ENCODE measurements around the gene DRD3. TPM values are rescaled to one million over a fixed set of nuclear protein-coding genes. Genes with fewer than 3 reads are reported as not detected.
A peak's percentile ranks its signal among the peaks of the same experiment; 100 is the strongest.

The DRD3 gene
- polyA plus RNA-seq, 1 donor from 2014 or later = not detected

- TF ChIP-seq RAD21 (conservative IDR thresholded peaks at IDR 0.05) (no peak), MXI1 (conservative IDR thresholded peaks at IDR 0.05; ENCODE audit: poor library complexity, severe bottlenecking) (no peak), EP300 (conservative IDR thresholded peaks at IDR 0.05; ENCODE audit: poor library complexity, severe bottlenecking) (no peak), SMC3 (conservative IDR thresholded peaks at IDR 0.05; ENCODE audit: poor library complexity) (no peak), POLR2AphosphoS5 (IDR thresholded peaks at IDR 0.05) (no peak)
- TF ChIP-seq, protein P1, sequence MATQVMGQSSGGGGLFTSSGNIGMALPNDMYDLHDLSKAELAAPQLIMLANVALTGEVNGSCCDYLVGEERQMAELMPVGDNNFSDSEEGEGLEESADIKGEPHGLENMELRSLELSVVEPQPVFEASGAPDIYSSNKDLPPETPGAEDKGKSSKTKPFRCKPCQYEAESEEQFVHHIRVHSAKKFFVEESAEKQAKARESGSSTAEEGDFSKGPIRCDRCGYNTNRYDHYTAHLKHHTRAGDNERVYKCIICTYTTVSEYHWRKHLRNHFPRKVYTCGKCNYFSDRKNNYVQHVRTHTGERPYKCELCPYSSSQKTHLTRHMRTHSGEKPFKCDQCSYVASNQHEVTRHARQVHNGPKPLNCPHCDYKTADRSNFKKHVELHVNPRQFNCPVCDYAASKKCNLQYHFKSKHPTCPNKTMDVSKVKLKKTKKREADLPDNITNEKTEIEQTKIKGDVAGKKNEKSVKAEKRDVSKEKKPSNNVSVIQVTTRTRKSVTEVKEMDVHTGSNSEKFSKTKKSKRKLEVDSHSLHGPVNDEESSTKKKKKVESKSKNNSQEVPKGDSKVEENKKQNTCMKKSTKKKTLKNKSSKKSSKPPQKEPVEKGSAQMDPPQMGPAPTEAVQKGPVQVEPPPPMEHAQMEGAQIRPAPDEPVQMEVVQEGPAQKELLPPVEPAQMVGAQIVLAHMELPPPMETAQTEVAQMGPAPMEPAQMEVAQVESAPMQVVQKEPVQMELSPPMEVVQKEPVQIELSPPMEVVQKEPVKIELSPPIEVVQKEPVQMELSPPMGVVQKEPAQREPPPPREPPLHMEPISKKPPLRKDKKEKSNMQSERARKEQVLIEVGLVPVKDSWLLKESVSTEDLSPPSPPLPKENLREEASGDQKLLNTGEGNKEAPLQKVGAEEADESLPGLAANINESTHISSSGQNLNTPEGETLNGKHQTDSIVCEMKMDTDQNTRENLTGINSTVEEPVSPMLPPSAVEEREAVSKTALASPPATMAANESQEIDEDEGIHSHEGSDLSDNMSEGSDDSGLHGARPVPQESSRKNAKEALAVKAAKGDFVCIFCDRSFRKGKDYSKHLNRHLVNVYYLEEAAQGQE (IDR thresholded peaks at IDR 0.05; ENCODE audit: borderline replicate concordance) = no peak
- TF ChIP-seq, protein P2, sequence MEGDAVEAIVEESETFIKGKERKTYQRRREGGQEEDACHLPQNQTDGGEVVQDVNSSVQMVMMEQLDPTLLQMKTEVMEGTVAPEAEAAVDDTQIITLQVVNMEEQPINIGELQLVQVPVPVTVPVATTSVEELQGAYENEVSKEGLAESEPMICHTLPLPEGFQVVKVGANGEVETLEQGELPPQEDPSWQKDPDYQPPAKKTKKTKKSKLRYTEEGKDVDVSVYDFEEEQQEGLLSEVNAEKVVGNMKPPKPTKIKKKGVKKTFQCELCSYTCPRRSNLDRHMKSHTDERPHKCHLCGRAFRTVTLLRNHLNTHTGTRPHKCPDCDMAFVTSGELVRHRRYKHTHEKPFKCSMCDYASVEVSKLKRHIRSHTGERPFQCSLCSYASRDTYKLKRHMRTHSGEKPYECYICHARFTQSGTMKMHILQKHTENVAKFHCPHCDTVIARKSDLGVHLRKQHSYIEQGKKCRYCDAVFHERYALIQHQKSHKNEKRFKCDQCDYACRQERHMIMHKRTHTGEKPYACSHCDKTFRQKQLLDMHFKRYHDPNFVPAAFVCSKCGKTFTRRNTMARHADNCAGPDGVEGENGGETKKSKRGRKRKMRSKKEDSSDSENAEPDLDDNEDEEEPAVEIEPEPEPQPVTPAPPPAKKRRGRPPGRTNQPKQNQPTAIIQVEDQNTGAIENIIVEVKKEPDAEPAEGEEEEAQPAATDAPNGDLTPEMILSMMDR (IDR thresholded peaks at IDR 0.05; ENCODE audit: poor library complexity, severe bottlenecking) = no peak
These were observed 35.9 kb upstream of the DRD3 start for GRCh38 chr3:114214542-114215341.

DNA sequence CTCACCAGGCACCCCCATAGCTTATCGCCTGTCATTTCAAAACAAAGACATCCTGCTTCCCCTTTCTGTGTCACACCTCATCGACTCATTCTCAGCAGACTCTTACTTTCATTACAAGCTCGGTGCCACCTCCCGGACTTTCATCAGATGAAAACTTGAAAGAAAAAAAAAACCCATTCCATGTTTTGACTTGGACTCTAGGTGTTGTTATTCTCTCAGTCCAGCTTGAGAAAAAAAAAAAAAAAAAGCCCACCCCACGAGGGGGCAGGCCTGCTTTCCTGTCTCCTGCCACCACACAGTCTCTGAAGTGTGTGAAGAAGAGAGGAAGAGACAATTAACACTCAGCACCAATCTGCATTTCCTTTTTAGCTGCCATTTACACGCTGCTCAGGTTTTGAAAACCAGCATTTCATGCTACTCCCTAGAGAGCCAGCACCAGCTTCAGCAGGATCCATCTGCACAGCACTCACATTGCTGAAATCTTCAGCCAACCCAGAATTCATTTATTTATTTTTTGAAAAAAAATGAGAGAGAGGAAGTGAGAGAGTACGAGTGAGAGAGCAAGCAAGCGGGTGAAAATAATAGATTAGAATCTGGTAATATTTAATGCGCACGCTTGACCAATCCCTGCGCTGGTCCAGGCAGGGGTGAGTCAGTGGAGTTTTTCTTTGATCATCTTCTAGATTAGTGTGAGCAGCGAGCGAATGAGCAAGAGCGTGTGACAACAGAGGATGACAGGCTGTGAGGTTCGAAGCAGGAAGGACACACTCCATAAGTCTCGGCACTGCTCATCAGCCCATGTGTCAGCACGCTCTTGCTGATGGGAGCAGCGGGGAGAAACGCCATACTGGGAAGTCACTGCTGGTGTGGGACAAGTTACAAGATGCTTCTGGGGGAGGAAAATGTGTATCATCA, 35.0 kb upstream of the DRD3 start:
- H2AFZ ChIP-seq (ENCODE audit: low read depth, low read length) = peak overlapping the region; percentile 38
- no peaks in the 10 kb centered on the region for H3F3A ChIP-seq (ENCODE audit: insufficient read depth, low read length, poor library complexity, severe bottlenecking)
- H3K36me3 ChIP-seq (ENCODE audit: insufficient read depth, low read length) = no peaks in the 10 kb centered on the region
- no peaks in the 10 kb centered on the region for H3K79me2 ChIP-seq (replicated peaks; ENCODE audit: insufficient read depth, low read length)
- peak overlapping the region; percentile 72 for H3K9ac ChIP-seq (ENCODE audit: low read length)
- no peaks in the 10 kb centered on the region for H3K9me2 ChIP-seq (ENCODE audit: insufficient read depth, low read length)
- H4K20me1 ChIP-seq (ENCODE audit: insufficient read depth) = no peaks in the 10 kb centered on the region
- peak overlapping the region; percentile 94 for H3K27ac ChIP-seq (ENCODE audit: low read length)
- TF ChIP-seq, protein P1 (IDR thresholded peaks at IDR 0.05; ENCODE audit: borderline replicate concordance) = peak; percentile 31
- TF ChIP-seq RAD21 (conservative IDR thresholded peaks at IDR 0.05) = peak; percentile 30
- peak; percentile 34 for TF ChIP-seq MXI1 (conservative IDR thresholded peaks at IDR 0.05; ENCODE audit: poor library complexity, severe bottlenecking)
- TF ChIP-seq, protein P2 (IDR thresholded peaks at IDR 0.05; ENCODE audit: poor library complexity, severe bottlenecking) = peak; percentile 46
- no peak for TF ChIP-seq EZH2 (IDR thresholded peaks at IDR 0.05; ENCODE audit: borderline replicate concordance, insufficient read depth, low read length, poor library complexity, severe bottlenecking)
- TF ChIP-seq TAF1 (IDR thresholded peaks at IDR 0.05; ENCODE audit: low read depth) = no peak
- TF ChIP-seq SMC3 (conservative IDR thresholded peaks at IDR 0.05; ENCODE audit: poor library complexity) = peak; percentile 25
- peak; percentile 64 for TF ChIP-seq EP300 (conservative IDR thresholded peaks at IDR 0.05; ENCODE audit: poor library complexity, severe bottlenecking)
- TF ChIP-seq POLR2AphosphoS5 (IDR thresholded peaks at IDR 0.05) = peak; percentile 34
- H3K9me3 ChIP-seq (ENCODE audit: low read length) = no peaks in the 10 kb centered on the region
- H3K27me3 ChIP-seq (ENCODE audit: insufficient read depth, low read depth, low read length) = no peaks in the 10 kb centered on the region
- H3K4me2 ChIP-seq (ENCODE audit: low read length) = peak overlapping the region; percentile 63
- peak overlapping the region; percentile 61 for H3K4me3 ChIP-seq (ENCODE audit: low read length)

More at GRCh38 chr3:114214542-114215341, 35.9 kb upstream of the DRD3 start:
- Histone ChIP-seq H3K4me3 (ENCODE audit: low read length) (peak overlapping the region; percentile 61), H4K20me1 (ENCODE audit: insufficient read depth) (no peaks in the 10 kb centered on the region), H3K4me2 (ENCODE audit: low read length) (peak overlapping the region; percentile 63), H3K27ac (ENCODE audit: low read length) (peak overlapping the region; percentile 94), H3K9me3 (ENCODE audit: low read length) (no peaks in the 10 kb centered on the region), H3K36me3 (ENCODE audit: insufficient read depth, low read length) (no peaks in the 10 kb centered on the region), H3K79me2 (replicated peaks; ENCODE audit: insufficient read depth, low read length) (no peaks in the 10 kb centered on the region), H3K9ac (ENCODE audit: low read length) (peak overlapping the region; percentile 72), H3F3A (ENCODE audit: insufficient read depth, low read length, poor library complexity, severe bottlenecking) (no peaks in the 10 kb centered on the region), H2AFZ (ENCODE audit: low read depth, low read length) (peak overlapping the region; percentile 38), H3K27me3 (ENCODE audit: insufficient read depth, low read depth, low read length) (no peaks in the 10 kb centered on the region), H3K9me2 (ENCODE audit: insufficient read depth, low read length) (no peaks in the 10 kb centered on the region)
